HG03558 (cell line): ENCODE results near the gene SEM1.
"Not testable (repeated sequence)": the region's sequence is repeated elsewhere in the genome, so short reads cannot be mapped to it uniquely, and the experiment has no call there.

Experiments used
- ATAC-seq: cut with Tn5 transposase; IDR thresholded peaks from one replicate; pipeline ENCODE4 v1.9.1; 2021; ENCODE audit warnings: moderate number of reproducible peaks; ENCODE audit not compliant: unreplicated experiment; ENCODE audit errors: extremely low read depth

The SEM1 gene

GRCh38 chr7:96709381-96710228 lies at the start of gene SEM1:
Gene SEM1 (minus strand): TSS chr7:96709846. CDS start chr7:96709763, 83 bp downstream.
- ATAC-seq, result peak; percentile 87

GRCh38 chr7:96757880-96758279 lies 48.2 kb upstream of the SEM1 start:
- ATAC-seq, result not testable (repeated sequence)

- ATAC-seq, result no peak
Measured at GRCh38 chr7:96747418-96747940, 37.8 kb upstream of the SEM1 start.

- no peak for ATAC-seq
Measured at GRCh38 chr7:96740130-96740529, 30.5 kb upstream of the SEM1 start.

- no peak for ATAC-seq
Measured at GRCh38 chr7:96739609-96740008, 30.0 kb upstream of the SEM1 start.

- no peak for ATAC-seq
Measured at GRCh38 chr7:96739167-96739566, 29.5 kb upstream of the SEM1 start.

- ATAC-seq, result no peak
Measured at GRCh38 chr7:96738705-96739104, 29.1 kb upstream of the SEM1 start.

- ATAC-seq, result no peak
Measured at GRCh38 chr7:96737545-96738050, 28.0 kb upstream of the SEM1 start.

GRCh38 chr7:96734343-96734742 lies 24.7 kb upstream of the SEM1 start:
- no peak for ATAC-seq

- no peak for ATAC-seq
Measured at GRCh38 chr7:96729820-96730219, 20.2 kb upstream of the SEM1 start.

- no peak for ATAC-seq
Measured at GRCh38 chr7:96728139-96728538, 18.5 kb upstream of the SEM1 start.

GRCh38 chr7:96727534-96728088 lies 18.0 kb upstream of the SEM1 start:
- ATAC-seq, result no peak

- ATAC-seq, result no peak
Measured at GRCh38 chr7:96723622-96724021, 14.0 kb upstream of the SEM1 start.

- not testable (repeated sequence) for ATAC-seq
Measured at GRCh38 chr7:96722928-96723327, 13.3 kb upstream of the SEM1 start.

- ATAC-seq, result no peak
Measured at GRCh38 chr7:96720843-96721242, 11.2 kb upstream of the SEM1 start.

GRCh38 chr7:96719164-96719563 lies 9.5 kb upstream of the SEM1 start:
- ATAC-seq, result no peak

GRCh38 chr7:96718107-96719003 lies 8.7 kb upstream of the SEM1 start:
- no peak for ATAC-seq

GRCh38 chr7:96713037-96713436 lies 3.4 kb upstream of the SEM1 start:
- no peak for ATAC-seq

GRCh38 chr7:96710544-96710943 lies 898 bp upstream of the SEM1 start:
- no peak for ATAC-seq

GRCh38 chr7:96708872-96709271 lies 774 bp downstream of the SEM1 start:
- no peak for ATAC-seq
